Measurements from ENCODE around the gene PHF20.
"Not testable (repeated sequence)": the region's sequence is repeated elsewhere in the genome, so short reads cannot be mapped to it uniquely, and the experiment has no call there.

Gene PHF20

GRCh38 chr20:35743693-35744491 is 27.9 kb upstream of the PHF20 start:
- no peak for TF ChIP-seq CTCF (conservative IDR thresholded peaks at IDR 0.05)
- H3K27ac ChIP-seq = peak overlapping the region; percentile 100

- H3K27ac ChIP-seq = peak overlapping the region; percentile 100
Observed at GRCh38 chr20:35744492-35744841, 27.3 kb upstream of the PHF20 start.

DNA sequence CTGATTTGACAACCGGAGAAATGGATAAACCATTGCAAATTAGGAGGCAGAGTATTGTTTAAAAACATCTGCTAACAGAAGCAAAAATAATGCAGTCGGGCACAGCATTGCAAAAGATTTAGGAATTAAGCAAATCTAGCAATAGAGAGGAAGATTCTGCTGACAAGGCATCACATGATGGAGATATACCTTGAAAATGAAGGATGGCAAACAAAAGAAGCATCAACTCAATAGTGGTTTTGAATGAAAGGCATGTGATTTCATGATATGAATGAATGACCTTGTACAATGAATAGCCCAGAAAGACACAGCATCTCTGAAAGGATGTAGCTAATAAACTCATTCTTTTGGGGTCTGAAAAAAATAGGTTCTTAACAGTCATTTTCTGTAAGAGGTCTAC is 21.2 kb upstream of the PHF20 start:
- no peak overlapping the region for H3K27ac ChIP-seq
- no peak for TF ChIP-seq CTCF (conservative IDR thresholded peaks at IDR 0.05)

- no peak for TF ChIP-seq CTCF (conservative IDR thresholded peaks at IDR 0.05)
- H3K27ac ChIP-seq = no peak overlapping the region
Observed at GRCh38 chr20:35756404-35756803, 15.4 kb upstream of the PHF20 start.

GRCh38 chr20:35757098-35757705 is 14.6 kb upstream of the PHF20 start:
- TF ChIP-seq CTCF (conservative IDR thresholded peaks at IDR 0.05) = no peak

DNA sequence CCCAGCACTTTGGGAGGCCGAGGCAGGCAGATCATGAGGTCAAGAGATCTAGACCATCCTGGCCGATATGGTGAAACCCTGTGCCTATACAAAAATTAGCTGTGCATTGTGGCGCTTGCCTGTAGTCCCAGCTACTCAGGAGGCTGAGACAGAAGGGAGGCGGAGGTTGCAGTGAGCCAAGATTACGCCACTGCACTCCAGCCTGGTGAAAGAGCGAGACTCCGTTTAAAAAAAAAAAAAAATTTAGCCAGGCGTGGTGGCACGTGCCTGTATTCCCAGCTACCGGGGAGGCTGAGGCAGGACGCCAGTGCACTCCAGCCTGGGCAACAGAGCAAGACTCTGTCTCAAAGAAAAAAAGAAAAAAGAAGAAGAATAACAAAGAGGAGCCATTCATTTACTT is 10.3 kb upstream of the PHF20 start:
- H3K27ac ChIP-seq = not testable (repeated sequence)

More at GRCh38 chr20:35757098-35757705, 14.6 kb upstream of the PHF20 start:
- no peak overlapping the region for H3K27ac ChIP-seq

- H3K27ac ChIP-seq = no peak overlapping the region
- no peak for TF ChIP-seq CTCF (conservative IDR thresholded peaks at IDR 0.05)
Observed at GRCh38 chr20:35762461-35762860, 9.4 kb upstream of the PHF20 start.

- H3K27ac ChIP-seq = not testable (repeated sequence)
Observed at GRCh38 chr20:35764936-35765335, 6.9 kb upstream of the PHF20 start.

GRCh38 chr20:35766843-35767242 is 5.0 kb upstream of the PHF20 start:
- H3K27ac ChIP-seq = no peak overlapping the region
- TF ChIP-seq CTCF (conservative IDR thresholded peaks at IDR 0.05) = no peak
